Skeletal muscle tissue (tissue), 4 donors: ENCODE data around the gene CALML6. TPM values are rescaled to one million over a fixed set of nuclear protein-coding genes. Genes with fewer than 3 reads are reported as not detected.

Experiments
- H3K27ac ChIP-seq: one replicate; pipeline ENCODE4 v1.7.0; 2013; ENCODE audit warnings: mild to moderate bottlenecking, low read depth, low read length, inconsistent platforms
- H3K27me3 ChIP-seq, 3 donors: one replicate each; pipeline ENCODE4 v1.7.0; 2013; ENCODE audit warnings: low read length in 3 of 3; ENCODE audit not compliant: control insufficient read depth in 3 of 3, insufficient read depth in 3 of 3
- H3K36me3 ChIP-seq, 3 donors: one replicate each; pipeline ENCODE4 v1.7.0; 2013; ENCODE audit warnings: low read length in 3 of 3; ENCODE audit not compliant: control insufficient read depth in 3 of 3, insufficient read depth in 3 of 3
- H3K4me1 ChIP-seq, 3 donors: one replicate each; pipeline ENCODE4 v1.7.0; 2013; ENCODE audit warnings: low read length in 3 of 3, mild to moderate bottlenecking in 3 of 3; ENCODE audit not compliant: control insufficient read depth in 3 of 3, insufficient read depth in 3 of 3
- H3K4me3 ChIP-seq, 3 donors: one replicate each; pipeline ENCODE4 v1.7.0; 2013; ENCODE audit warnings: low read length in 3 of 3
- H3K9ac ChIP-seq, 3 donors: one replicate each; pipeline ENCODE4 v1.7.0; 2013; ENCODE audit warnings: low read length in 3 of 3, mild to moderate bottlenecking in 3 of 3, moderate library complexity in 2 of 3, low read depth in 1 of 3
- H3K9me3 ChIP-seq, 3 donors: one replicate each; pipeline ENCODE4 v1.7.0; 2013; ENCODE audit warnings: low read length in 3 of 3; ENCODE audit not compliant: control insufficient read depth in 3 of 3
- total RNA-seq: library from RNA; depleted of rRNA; stranded (reverse); fragments of >200 nt; gene quantifications from one replicate; pipeline ENCODE4 v1.2.3, GENCODE V29; 2014
- donor health status: Osteomylitis.

The CALML6 gene
- total RNA-seq, 1 donor from 2014 or later = 191 TPM

DNA sequence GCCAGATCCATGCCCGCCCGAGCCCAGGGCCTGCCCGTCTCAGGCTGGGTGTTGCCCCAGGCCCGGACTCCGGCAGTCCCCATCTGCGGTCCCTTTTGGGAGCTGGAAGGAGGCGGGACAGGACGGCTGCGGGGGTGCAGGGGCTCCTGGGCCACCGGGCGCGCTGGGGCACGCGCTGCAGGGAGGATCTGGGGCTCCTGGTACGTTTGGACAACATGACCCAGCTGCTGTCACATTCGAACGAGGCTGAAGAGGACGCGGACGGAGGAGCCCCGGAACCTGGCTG is 6.6 kb upstream of the CALML6 start:
- Histone ChIP-seq H3K9me3 (no peaks in the 10 kb centered on the region), H3K36me3 (no peaks in the 10 kb centered on the region), H3K4me1 (peaks cover 13 to 34% (median 24%) of the 10 kb centered on the region in 3 donors), H3K27ac (peak overlapping the region; percentile 85), H3K4me3 (peak overlapping the region; percentile 69 to 85 (median 84)), H3K27me3 (no peaks in the 10 kb centered on the region), H3K9ac (peak overlapping the region; percentile 86 to 95 (median 94))

DNA sequence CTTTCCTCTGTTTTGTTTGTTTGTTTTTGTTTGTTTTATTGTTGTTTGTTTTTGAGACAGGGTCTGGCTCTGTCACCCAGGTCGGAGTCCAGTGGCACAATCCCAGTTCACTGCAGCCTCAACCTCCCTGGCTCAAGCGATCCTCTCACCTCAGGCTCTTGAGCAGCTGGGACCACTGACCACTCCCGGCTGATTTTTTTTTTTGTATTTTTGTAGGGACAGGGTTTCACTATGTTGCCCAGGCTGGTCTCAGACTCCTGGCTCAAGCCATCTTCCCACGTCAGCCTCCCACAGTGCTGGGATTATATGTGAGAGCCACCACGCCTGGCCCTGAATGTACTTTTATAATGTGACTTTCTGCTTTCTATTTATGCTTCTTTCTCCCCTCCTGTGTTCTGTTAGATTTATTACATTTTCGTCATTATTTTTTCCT is 5.0 kb upstream of the CALML6 start:
- peak overlapping the region; percentile 84 for H3K27ac ChIP-seq
- H3K36me3 ChIP-seq = no peaks in the 10 kb centered on the region
- H3K9ac ChIP-seq = peak overlapping the region in 2 of 3 donors; percentile 24 to 74
- peaks cover 27 to 49% (median 38%) of the 10 kb centered on the region in 3 donors for H3K4me1 ChIP-seq
- peaks cover 0 to 5% (median 0%) of the 10 kb centered on the region in 3 donors for H3K27me3 ChIP-seq
- peak overlapping the region in 2 of 3 donors; percentile 60 to 65 for H3K4me3 ChIP-seq
- no peaks in the 10 kb centered on the region for H3K9me3 ChIP-seq

GRCh38 chr1:1910651-1911331 is 4.3 kb upstream of the CALML6 start:
- H3K27me3 ChIP-seq = peaks cover 0 to 5% (median 0%) of the 10 kb centered on the region in 3 donors
- peaks cover 34 to 56% (median 46%) of the 10 kb centered on the region in 3 donors for H3K4me1 ChIP-seq
- peak overlapping the region; percentile 84 for H3K27ac ChIP-seq
- H3K9me3 ChIP-seq = no peaks in the 10 kb centered on the region
- H3K36me3 ChIP-seq = no peaks in the 10 kb centered on the region
- no peak overlapping the region for H3K4me3 ChIP-seq
- no peak overlapping the region for H3K9ac ChIP-seq

- Histone ChIP-seq H3K4me1 (peaks cover 38 to 60% (median 47%) of the 10 kb centered on the region in 3 donors), H3K27me3 (peaks cover 0 to 5% (median 0%) of the 10 kb centered on the region in 3 donors), H3K9ac (no peak overlapping the region), H3K27ac (no peak overlapping the region), H3K4me3 (no peak overlapping the region), H3K36me3 (no peaks in the 10 kb centered on the region), H3K9me3 (no peaks in the 10 kb centered on the region)
Measured at GRCh38 chr1:1911350-1912041, 3.6 kb upstream of the CALML6 start.

DNA sequence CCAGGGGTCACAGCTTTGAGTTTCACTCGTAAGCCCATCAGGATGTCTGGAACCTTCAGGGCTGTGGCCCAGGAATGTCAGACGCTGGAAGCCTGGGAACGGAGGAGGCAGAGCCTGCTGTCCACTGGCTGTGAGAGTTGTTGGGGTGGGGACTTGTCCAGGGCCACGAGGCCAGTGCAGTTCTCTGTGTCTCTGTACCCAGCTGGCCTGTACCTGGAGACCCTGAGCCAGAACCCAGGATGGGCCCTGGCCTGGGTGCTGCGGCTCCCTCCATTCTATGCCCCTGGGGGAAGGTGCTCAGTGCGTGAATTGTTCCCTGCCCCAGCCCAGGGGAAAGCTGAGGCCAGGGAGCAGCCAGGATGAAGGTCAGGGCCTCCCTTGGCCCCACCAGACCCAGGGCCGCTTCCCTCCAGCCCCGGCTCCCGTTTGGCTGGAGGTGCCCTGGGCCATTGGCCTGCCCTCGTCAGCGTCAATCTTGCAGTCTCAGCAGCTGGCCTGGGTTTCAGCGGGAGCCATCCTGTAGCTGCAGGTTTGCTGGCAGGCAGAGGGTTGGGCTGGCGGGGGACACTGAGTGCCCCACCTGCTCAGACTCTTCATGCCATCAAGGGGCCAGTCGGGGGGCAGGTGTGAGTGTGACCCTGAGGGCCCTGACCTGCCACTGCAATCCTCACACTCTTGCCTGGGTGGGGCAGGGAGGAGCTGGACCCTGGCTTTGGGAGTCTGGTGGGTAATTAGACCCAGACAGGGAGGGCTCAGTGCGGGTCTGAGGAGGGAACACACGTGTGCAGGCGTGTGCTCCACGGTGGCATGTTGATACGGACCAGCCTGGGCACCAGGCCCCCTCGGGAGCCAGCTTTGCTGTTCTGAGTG is 724 bp upstream of the CALML6 start:
- H3K27ac ChIP-seq = peak overlapping the region; percentile 91
- peak overlapping the region; percentile 53 to 81 (median 72) for H3K9ac ChIP-seq
- H3K9me3 ChIP-seq = no peaks in the 10 kb centered on the region
- H3K4me3 ChIP-seq = peak overlapping the region in 2 of 3 donors; percentile 29 to 65
- H3K36me3 ChIP-seq = no peaks in the 10 kb centered on the region
- H3K27me3 ChIP-seq = peaks cover 0 to 5% (median 0%) of the 10 kb centered on the region in 3 donors
- peaks cover 52 to 63% (median 56%) of the 10 kb centered on the region in 3 donors for H3K4me1 ChIP-seq

GRCh38 chr1:1915911-1916840 is 1.1 kb downstream of the CALML6 start:
- H3K4me1 ChIP-seq = peaks cover 50 to 59% (median 56%) of the 10 kb centered on the region in 3 donors
- peak overlapping the region; percentile 65 to 81 (median 70) for H3K9ac ChIP-seq
- H3K9me3 ChIP-seq = no peaks in the 10 kb centered on the region
- H3K27ac ChIP-seq = peak overlapping the region; percentile 91
- H3K36me3 ChIP-seq = no peaks in the 10 kb centered on the region
- peak overlapping the region; percentile 22 to 65 (median 48) for H3K4me3 ChIP-seq
- H3K27me3 ChIP-seq = peaks cover 0 to 5% (median 0%) of the 10 kb centered on the region in 3 donors

- Histone ChIP-seq H3K4me3 (peak overlapping the region in 2 of 3 donors; percentile 41 to 65), H3K27me3 (peaks cover 0 to 5% (median 0%) of the 10 kb centered on the region in 3 donors), H3K9me3 (no peaks in the 10 kb centered on the region), H3K36me3 (no peaks in the 10 kb centered on the region), H3K27ac (peak overlapping the region; percentile 91), H3K4me1 (peaks cover 50 to 59% (median 56%) of the 10 kb centered on the region in 3 donors), H3K9ac (peak overlapping the region; percentile 51 to 70 (median 54))
Measured at GRCh38 chr1:1916851-1917251, 1.8 kb downstream of the CALML6 start.

DNA sequence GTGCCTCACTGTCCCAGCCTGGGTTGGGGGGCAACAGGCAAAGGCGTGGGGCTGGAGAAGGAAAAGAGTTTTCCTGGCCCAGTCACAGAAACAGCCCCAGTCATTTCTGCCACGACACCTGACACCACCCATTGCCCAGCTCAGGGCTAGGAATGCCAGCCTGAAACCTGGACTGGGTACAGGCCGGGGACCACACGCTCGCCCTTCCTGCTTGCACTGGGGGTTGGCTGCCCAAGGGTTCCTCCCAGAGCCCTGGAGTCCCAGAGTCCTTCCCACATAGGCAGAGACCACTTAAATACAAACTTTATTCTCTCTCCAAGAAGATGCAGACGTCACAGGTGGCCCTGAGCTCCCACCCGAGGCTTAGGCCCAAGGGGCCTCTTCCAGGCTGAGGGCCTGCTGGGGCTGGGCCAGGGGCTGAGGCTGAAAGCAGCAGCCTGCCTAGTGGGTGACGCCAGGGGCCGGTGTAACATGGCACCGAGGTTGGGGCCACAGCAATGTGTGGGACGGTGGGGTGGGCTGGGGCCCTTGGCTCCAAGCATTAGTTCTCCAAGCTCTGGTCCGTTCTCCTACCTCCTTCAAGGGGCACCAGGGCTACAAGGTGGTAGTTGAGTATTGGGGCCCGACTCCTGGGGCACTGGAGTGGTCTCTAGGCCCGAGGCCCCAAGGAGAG is 2.4 kb downstream of the CALML6 start:
- peak overlapping the region; percentile 72 to 92 (median 77) for H3K9ac ChIP-seq
- peak overlapping the region; percentile 91 for H3K27ac ChIP-seq
- H3K4me3 ChIP-seq = peak overlapping the region; percentile 77 to 81 (median 78)
- no peaks in the 10 kb centered on the region for H3K9me3 ChIP-seq
- H3K27me3 ChIP-seq = peaks cover 0 to 5% (median 0%) of the 10 kb centered on the region in 3 donors
- no peaks in the 10 kb centered on the region for H3K36me3 ChIP-seq
- peaks cover 50 to 59% (median 56%) of the 10 kb centered on the region in 3 donors for H3K4me1 ChIP-seq
